ENCODE results near the gene TNIP3.

TNIP3 gene

DNA sequence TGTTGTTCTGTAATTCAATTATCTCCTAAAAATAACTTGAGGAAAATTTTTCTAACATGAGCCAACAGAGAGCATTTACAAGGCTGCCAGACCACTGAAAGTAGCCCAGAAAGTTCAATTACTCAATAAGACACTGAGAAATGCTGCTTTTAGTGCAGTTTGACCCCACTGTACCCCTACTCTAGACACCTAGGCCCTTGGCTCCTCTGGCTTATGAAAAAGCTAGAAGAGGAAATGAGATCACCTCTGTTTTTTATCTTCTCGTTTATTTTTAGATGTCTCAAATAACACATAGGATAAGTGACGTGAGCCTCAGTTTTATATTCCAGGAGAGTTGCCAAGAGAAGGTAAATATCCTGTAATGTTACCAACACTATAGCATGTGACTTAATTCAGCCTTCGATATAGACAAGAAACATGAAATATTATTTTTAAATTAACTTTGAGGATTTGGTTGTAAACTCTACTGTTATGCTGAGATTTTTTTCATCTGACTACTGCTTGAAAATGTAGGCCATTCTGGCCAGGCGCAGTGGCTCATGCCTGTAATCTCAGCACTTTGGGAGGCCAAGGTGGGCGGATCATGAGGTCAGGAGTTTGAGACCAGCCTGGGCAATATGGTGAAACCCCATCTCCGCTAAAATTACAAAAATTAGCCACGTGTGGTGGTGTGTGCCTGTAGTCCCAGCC lies 24.4 kb downstream of the TNIP3 start:
- DNase-seq (ENCODE audit: low spot score): no peak
- no peak for FAIRE-seq

DNA sequence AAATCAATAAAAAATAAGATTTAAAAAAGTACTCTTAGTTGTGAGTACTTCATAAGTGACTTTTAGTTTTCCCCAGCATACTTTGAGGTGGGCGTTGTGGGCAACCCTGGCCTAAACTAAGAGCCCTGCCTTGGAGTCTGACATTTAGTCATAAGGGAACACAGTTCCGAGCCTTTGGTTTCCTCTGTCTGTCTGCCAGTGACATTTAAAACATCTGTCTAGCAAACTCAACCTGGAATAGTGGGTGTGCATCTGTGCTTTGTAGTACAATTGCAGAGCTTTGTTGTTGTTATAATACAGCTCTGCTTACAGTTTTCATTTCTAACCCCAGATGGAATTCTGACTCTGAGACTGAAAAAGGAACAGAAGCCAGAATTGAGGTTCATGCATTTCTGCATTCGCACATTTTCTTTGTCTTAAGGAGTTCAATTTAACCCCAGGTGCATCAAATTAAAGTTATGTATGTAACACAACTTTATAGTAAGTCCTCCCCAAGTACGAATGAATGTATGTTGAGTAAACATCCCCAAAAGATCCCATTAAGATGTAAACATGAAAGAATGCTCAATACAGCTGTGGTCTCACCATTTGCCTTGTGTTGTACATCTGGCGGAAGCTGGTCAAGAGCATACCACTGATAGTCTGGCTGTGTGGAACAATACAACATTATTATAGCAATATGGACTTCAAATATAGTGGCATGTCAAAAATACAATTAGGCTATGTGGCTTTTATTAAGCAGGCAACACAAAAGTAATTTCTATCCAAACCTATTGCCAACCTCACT lies 25.9 kb downstream of the TNIP3 start:
- FAIRE-seq: no peak
- no peak for DNase-seq (ENCODE audit: low spot score)

DNA sequence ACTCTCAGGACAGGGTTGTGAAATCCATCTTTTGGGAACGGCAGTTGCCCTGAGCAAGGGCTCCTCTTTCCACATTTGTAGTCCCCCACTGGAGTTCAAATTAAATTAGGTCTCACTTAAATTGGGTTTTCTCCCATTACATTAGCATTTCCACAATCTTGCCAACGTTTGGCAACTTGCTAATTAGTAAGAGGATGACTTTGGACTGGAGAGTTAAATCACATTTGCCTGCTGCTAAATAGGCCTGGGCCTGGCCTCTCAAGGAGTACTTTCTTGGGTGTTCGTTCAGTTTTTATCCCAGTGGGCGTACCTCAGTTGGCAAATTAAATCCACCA lies 33.8 kb downstream of the TNIP3 start:
- no peak for FAIRE-seq

DNA sequence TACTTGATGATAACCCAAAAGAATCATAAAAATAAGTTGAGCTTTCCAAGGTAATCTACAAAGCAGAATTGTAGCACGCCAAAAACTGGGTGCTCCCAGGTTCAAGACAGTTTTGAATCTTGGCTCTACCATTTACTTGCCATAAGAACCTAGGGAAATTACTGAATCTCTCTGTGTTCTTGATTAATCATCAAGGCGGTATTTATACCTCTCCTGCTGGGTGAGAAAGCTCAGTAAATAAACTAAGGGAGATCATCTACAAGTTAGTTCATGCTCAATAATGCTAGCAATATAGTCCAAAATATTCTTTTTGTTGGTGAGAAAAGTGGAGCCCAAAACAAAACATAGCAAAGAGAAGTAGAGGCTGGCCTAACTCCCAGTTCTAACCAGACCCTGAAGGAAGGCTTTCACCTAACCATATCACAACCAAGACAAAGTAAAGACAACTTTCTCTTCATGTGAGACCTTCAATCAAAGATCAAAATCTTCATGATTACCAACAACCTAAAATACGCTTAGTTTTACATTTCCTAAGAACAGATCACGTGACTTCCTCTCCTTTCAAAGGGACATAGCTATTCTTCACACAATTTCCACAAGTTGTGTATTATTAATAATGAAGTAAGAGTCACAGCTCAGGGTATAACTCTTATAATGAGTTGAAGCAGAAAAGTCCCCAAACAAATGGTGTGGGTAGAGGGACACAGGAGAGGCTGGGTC lies 34.4 kb downstream of the TNIP3 start:
- FAIRE-seq: no peak
- DNase-seq (ENCODE audit: low spot score): no peak

More for the DNA sequence above, 33.8 kb downstream of the TNIP3 start:
- DNase-seq (ENCODE audit: low spot score): no peak

DNA sequence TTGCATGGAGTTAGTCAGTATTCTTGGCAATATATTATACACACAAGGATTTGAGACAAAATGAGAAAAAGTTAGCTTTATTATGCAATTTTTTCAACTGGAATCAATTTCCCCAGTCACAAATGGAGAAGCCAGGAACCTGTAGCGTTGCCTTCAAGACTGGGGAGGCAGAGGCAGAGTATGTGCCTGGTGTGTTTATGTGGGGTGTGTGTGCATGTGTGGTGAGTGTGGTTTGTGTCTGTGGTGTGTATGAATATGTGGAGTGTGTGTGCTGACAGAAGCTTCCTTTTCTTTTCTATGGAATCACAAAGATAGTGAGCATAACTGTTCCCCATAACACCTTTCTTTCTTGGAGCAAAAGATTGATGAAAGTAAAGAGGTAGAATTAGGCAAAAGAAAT lies 37.0 kb downstream of the TNIP3 start:
- DNase-seq (ENCODE audit: low spot score) (no peak), FAIRE-seq (no peak)

DNA sequence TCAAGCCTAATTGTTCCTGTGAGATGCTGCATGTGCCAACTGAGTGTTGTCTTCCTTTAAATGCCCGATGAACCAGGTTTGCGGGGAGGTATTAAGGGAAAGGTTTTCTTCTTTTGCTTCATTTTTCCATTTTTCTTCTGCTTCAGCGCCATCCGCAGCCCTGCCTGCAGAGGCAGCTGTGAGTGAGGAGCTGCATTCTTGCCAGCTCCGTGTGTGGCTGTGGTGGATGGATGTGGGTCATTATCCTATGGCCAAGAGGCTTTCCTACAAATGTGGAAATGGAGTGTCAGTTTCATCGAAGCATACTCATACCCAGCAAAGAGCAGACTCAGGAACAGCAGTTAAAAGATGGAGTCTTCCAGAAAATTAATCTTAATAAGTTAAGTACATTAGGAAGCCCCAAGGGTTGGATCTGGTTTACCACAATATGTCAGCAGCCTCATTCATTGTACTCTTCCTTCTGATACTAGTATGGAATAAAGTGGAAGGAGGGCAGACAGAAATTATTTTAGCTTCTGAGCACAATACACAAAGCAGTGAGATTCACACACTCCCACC lies 37.6 kb downstream of the TNIP3 start:
- DNase-seq (ENCODE audit: low spot score) (no peak), FAIRE-seq (no peak)

DNA sequence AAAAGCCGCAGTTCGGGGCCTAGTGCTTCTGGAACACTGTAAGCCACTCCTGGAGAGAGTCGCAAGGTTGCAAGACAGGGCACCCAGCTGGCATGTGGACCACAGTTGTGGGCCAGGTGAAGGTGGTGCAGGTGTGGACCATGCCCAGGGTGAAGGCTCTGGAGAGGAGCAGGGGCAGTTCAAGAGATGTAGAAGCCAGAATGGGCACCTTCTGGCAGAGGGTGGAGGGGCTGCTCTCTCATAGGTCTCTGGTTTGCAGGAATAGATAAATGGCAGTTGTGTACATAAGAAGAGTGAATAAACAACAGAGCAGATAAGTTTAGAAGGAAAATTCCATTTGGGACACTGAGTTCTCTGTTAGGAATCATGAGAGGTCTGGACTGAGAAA lies 38.6 kb downstream of the TNIP3 start:
- FAIRE-seq: no peak
- no peak for DNase-seq (ENCODE audit: low spot score)

DNA sequence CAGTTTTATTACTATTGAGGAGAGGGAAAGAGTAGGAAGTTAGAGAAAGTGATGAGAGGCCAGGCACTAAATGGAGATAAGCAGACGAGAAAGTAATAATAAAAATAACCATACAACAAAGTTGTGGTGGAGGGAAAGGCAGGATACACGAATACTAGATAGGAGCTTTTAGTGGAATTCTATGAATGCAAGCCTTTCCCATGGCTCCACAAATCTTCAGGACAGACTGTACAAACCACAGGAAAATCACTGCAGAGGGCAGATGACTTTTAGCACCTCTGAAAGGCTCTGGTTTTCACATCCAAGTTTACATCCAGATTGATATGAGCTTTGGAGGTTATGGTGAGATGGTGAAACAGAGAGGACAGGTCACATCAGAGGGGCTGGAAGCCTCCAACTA lies 41.5 kb downstream of the TNIP3 start:
- DNase-seq (ENCODE audit: low spot score): no peak
- no peak for FAIRE-seq

DNA sequence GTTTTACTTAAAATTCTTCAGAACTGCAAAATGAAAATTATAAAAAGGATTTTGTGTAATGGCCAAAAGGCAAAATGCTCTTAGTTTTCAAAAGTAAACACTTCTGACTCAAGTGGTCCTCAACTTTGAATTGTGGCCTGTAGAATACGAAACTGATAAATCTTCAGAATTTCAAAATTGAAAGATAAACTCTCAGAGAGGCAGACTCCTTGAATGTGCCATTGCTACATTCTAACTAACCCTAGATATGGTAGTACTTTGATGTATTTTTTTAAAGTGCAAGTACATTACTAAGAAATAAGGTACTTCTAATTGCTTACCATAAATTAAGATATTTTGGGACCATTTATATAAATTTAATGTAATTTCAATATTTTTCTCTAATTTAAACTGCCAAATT lies 44.4 kb downstream of the TNIP3 start:
- no peak for FAIRE-seq
- DNase-seq (ENCODE audit: low spot score): no peak

DNA sequence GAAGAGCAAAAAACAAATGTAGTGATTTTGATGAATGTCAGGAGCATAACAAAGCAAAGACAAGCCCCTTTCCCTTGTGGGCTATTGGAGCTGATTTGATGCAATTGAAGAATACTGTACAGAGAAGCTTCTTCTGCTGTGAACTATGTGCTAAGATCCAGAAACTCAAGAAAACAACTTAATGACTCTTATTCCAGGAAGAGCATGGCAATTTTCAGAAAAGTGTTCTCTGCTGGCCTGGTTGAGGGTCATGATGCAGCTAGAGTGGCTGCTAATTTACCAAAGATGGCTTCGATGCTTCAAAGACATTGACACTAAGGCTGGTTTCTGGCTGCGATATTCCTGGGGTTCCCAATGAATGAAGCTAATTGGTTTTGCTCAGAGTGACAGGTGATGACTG lies 45.8 kb downstream of the TNIP3 start:
- no peak for DNase-seq (ENCODE audit: low spot score)
- FAIRE-seq: no peak

DNA sequence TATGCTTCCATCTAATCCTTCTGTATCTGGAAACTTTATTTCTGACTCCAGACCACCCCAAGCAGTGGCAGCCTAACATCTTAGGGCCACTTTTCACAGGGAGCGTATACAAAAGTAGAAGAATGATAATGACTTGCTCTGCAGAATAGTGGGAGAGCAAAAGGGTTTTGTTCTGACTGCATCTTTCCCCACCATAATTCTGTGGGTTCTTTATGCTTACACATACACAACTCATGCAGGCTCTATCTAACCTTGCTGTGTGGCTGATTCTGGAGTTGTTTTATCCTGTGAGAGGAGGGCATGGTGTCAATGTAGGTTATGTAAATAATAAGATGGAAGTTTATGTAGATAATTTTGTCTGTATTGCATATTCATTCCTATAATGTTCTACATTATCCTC lies 49.4 kb downstream of the TNIP3 start:
- FAIRE-seq (no peak), DNase-seq (ENCODE audit: low spot score) (no peak)

DNA sequence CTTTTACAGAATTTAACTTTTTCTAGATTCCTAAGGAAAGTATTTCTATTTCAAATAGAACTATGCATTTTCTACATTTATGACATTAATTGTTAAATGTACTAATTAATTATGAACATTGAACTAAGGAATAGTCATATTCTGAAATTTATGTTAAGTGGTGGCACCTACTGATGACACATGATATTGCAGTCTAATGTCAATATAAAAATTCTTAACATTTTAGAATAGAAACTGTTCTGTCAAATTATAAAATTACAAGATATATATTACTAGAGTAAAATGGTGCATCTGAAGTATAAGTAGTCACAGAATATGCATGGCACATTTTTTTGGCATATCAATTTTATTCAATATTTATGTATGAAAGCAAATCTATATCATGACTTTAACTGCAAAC lies 51.6 kb downstream of the TNIP3 start:
- DNase-seq (ENCODE audit: low spot score) (no peak), FAIRE-seq (no peak)

DNA sequence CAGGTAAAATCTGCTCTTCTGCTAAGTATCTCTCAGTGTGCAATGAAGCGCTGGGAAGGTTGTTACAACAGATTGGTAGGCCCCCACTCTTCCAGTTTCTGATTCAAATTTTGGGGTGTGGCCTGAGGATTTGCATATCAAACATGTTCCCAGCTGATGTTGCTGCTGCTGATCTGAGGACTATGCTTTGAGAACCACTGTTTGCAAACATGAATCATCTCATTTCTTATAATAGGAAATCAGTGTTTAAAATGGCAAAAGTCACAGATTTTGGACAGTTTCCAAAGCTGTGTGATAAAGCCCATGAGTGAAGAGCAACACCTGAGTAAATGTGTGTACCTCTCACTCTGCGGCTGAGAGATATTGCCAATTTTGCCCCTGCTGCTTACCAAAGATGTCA lies 55.6 kb downstream of the TNIP3 start:
- DNase-seq (ENCODE audit: low spot score) (no peak), FAIRE-seq (no peak)

DNA sequence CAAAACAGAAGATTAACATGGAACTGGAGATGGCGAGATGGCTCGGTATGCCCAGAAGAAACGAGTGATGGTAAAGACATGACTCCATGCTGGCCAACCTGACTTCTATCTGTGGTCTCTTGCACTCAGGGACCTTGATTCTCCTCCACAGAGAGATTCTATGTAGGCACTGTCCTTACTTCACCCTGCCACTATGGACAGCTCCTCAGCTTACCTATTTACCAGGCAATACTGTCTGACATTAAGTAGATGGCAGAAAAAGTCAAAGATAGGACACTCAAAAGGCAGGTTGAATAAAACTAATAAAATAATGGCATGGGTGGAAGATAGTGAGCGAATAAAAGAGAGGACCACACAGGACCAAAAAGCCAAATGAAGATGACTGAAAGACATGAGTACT lies 56.6 kb downstream of the TNIP3 start:
- DNase-seq (ENCODE audit: low spot score) (no peak), FAIRE-seq (no peak)

DNA sequence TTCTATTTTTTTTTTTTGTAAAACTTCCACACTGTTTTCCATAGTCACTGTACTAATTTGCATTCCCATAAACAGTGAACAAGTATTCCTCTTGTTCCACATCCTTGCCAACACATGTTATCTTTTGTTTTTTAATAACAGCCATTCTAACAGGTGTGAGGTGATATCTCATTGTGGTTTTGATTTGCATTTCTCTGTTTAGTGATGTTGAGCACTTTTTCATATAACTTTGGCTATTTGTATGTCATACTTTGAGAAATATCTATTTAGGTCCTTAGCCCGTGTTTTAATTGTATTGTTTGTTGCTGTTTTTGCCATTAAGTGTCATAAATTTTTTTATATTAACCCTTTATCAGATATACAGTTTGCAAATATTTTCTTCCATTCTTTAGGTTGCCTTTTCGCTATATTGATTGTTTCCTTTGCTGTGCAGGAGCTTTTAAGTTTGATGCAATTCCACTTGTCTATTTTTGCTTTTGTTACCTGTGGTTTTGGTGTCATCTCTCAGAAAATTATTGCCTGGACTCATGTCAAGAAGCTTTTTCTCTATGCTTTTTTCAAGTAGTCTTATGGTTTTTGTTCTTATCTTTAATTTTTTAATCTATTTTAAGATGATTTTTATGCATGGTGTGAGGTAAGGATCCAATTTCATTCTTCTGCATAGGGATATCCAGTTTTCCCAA lies 63.9 kb downstream of the TNIP3 start:
- DNase-seq (ENCODE audit: low spot score) (no peak), FAIRE-seq (no peak)

DNA sequence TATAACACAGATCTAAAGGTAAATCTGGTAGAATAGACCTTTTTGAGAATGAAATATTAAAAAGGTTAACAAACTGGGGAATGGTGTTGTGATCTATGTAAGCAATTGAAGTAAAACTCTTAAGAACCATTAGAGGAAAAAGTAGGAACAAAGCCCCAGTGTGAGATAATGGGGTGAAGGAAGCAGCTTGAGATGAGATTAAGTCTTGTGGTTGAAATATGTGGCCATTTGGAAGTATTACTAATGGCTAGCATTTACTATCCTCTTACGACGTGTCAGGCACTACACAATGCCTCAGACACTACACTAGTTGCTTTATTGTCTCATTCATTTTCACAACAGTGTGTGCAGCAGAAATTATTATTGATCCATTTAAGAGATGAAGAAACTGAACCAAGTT lies 65.9 kb downstream of the TNIP3 start:
- FAIRE-seq: no peak

DNA sequence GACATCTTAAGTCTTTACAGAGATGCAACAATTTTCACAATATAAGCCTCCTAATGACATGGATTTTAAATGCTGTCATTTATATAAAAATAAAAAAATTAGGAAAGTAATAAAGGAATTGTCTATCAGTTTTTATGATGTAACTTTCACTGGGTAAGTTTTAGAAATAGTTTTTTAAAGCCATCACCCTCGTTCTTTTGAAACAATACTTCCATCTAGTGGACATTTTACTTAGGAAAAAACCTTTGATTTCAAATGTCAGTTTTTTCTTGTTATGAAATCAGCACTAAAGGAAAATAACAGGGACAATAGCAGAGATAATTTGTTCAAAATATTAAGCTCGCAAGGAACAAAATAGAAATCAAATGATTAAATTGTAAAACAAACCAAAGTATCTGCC lies 67.5 kb downstream of the TNIP3 start:
- DNase-seq (ENCODE audit: low spot score) (peak; percentile 7), FAIRE-seq (no peak)

More for the DNA sequence above, 65.9 kb downstream of the TNIP3 start:
- no peak for DNase-seq (ENCODE audit: low spot score)

DNA sequence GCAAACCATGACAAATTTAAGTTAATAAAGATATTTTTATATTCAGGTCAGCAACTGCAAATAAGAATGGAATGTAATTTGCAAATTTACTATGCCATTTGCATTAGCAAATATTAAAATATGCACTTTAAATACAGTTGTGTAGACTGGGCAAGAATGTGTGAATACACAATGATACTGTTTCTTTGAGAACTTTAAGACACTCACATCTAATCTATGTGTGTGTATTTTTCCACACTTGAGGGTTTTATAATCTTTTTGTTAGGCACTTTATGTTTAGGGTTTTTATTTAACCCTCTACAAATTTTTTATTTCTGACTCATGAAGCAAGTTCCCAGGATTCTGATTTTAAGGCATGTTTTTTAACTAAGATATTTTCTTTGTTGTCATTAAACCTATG lies 67.9 kb downstream of the TNIP3 start:
- FAIRE-seq: no peak
- DNase-seq (ENCODE audit: low spot score): no peak

DNA sequence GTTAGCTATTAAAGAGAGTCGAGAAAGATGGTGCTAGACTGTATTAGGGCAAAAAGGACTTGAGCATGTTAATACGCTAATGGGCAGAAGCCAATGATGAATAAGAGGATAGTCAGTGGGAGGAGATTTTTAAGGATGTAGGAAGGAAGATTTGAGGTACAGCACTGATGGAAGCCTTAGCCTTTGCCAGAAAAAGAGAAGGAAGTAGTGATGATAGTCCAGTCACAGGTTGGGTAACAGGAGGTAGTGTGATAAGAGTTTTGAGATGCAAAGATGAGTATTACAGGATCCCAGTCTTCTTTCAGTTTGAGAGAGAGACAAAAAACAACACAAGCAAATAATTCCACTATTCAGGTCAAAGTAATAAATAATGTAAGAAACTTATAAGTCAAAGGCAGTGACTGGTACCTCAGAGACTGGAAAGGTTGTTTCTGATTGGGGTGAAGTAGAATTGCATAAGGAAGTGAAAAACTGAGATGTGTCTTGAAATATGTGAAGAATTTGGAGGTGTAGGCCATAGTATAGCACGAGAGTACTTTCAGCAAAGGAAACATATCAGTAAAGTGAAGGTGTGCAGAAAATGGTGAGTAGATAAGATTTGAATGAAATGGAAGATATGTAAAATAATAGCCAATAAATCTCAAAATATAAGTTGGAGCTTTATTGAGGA lies 69.7 kb downstream of the TNIP3 start:
- no peak for FAIRE-seq
- DNase-seq (ENCODE audit: low spot score): no peak

DNA sequence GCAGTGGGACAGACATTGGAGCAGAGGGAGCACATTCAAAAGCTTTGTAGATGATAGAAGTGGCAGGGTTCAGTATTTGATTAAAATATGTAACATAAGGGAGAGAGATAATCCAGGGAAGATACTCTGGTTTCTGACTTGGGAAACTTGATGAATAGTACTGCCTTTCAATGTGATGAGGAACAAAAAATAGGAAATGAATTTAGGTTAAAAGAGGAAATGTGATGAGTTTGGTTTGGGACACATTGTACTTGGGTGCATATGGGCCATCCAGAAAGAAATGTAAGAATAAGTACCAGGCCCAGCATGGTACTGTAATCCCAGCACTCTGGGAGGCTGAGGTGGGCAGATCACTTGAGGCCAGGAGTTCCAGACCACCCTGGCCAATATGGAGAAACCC lies 70.9 kb downstream of the TNIP3 start:
- FAIRE-seq: no peak
- DNase-seq (ENCODE audit: low spot score): no peak

DNA sequence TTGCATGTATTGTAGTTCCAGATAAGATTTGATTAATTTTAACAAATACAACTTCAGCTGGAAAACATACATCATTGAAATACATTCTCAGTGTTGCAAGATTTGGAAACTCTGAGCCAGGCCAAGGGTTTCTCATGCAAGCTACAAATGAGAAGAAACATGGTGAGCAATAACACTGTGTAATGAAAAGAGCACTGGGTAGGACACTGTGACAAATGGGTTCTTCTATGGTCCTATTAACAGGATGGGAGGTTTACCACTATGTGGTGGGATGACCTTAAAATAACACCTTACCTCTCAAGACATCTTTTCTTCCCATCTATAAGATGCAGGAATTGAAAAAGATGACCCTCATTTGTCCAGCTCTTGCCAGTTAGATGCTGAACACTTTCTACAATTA lies 72.2 kb downstream of the TNIP3 start:
- DNase-seq (ENCODE audit: low spot score) (no peak), FAIRE-seq (no peak)
